ENCODE measurements around the gene ERH.

DNA sequence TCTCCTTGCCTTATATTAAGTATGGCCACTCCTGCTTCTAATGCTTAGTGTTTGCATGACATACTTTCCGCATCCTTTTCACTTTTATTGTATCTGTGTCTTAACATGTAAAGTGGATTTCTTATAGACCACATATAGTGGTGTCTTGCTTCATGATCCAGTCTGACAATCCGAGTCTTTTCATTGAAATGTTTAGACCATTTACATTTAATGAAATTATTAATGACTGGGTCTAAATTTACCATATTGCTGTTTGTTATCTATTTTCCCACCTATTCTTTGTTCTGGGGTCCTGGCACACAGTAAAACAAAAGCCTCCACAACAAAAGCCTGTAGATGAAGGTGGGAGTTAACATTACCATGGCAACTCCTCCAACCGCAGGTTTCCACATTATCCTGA lies 22.9 kb downstream of the ERH start:
- TF ChIP-seq, protein P1, sequence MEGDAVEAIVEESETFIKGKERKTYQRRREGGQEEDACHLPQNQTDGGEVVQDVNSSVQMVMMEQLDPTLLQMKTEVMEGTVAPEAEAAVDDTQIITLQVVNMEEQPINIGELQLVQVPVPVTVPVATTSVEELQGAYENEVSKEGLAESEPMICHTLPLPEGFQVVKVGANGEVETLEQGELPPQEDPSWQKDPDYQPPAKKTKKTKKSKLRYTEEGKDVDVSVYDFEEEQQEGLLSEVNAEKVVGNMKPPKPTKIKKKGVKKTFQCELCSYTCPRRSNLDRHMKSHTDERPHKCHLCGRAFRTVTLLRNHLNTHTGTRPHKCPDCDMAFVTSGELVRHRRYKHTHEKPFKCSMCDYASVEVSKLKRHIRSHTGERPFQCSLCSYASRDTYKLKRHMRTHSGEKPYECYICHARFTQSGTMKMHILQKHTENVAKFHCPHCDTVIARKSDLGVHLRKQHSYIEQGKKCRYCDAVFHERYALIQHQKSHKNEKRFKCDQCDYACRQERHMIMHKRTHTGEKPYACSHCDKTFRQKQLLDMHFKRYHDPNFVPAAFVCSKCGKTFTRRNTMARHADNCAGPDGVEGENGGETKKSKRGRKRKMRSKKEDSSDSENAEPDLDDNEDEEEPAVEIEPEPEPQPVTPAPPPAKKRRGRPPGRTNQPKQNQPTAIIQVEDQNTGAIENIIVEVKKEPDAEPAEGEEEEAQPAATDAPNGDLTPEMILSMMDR (IDR thresholded peaks at IDR 0.05), result no peak
- TF ChIP-seq POLR2A (IDR thresholded peaks at IDR 0.05), result no peak

All from upper lobe of left lung (tissue), 4 donors.